H1 (cell line): ENCODE data around the gene STRA8.

ENCODE experiments used
- EP300 ChIP-seq, 2 experiments: IDR thresholded peaks; 1 replicate in 1 of 2; 2 replicates in 1 of 2; pipeline ENCODE4 v1.6.1; 2011 to 2012; ENCODE audit warnings: low read depth in 2 of 2, low read length in 2 of 2, mild to moderate bottlenecking in 2 of 2, borderline replicate concordance in 1 of 2, inconsistent platforms in 1 of 2, moderate library complexity in 1 of 2
- JUN ChIP-seq: IDR thresholded peaks from 2 replicates; pipeline ENCODE4 v1.6.1; 2011; ENCODE audit warnings: low read depth, mild to moderate bottlenecking, improper control_type of control experiment, low read length
- MAX ChIP-seq: IDR thresholded peaks from 2 replicates; pipeline ENCODE4 v1.6.1; 2012; ENCODE audit warnings: inconsistent platforms
- POLR2A ChIP-seq, 2 experiments: IDR thresholded peaks; 1 replicate in 1 of 2; 2 replicates in 1 of 2; pipeline ENCODE4 v1.6.1; 2011; ENCODE audit warnings: low read depth in 2 of 2, low read length in 2 of 2, mild to moderate bottlenecking in 2 of 2; ENCODE audit errors: control extremely low read depth in 1 of 2
- RAD21 ChIP-seq, 2 experiments: IDR thresholded peaks in 1 of 2; conservative IDR thresholded peaks in 1 of 2; 2 replicates each; pipeline ENCODE4 v1.6.1; 2011; ENCODE audit warnings: low read depth in 2 of 2, low read length in 2 of 2, improper control_type of control experiment in 1 of 2, inconsistent platforms in 1 of 2, mild to moderate bottlenecking in 1 of 2, moderate library complexity in 1 of 2
- TAF1 ChIP-seq: IDR thresholded peaks from 2 replicates; pipeline ENCODE4 v1.6.1; 2011; ENCODE audit warnings: mild to moderate bottlenecking, low read depth, low read length
- TCF12 ChIP-seq: IDR thresholded peaks from 2 replicates; pipeline ENCODE4 v1.6.1; 2011; ENCODE audit warnings: low read depth, mild to moderate bottlenecking, low read length
- ZNF274 ChIP-seq: IDR thresholded peaks from 2 replicates; pipeline ENCODE4 v1.7.0; 2012; ENCODE audit warnings: low read length, borderline replicate concordance; ENCODE audit errors: extremely low read depth
- TF ChIP-seq, protein P1 (sequence below), 3 experiments: IDR thresholded peaks; 1 replicate in 2 of 3; 2 replicates in 1 of 3; pipeline versions ENCODE4 v1.5.1 to v1.6.1; 2011; ENCODE audit warnings: low read length in 3 of 3, mild to moderate bottlenecking in 3 of 3, inconsistent platforms in 2 of 3, low read depth in 1 of 3, moderate library complexity in 1 of 3; ENCODE audit not compliant: insufficient read depth in 1 of 3; ENCODE audit errors: control extremely low read depth in 1 of 3

- no peak for TF ChIP-seq POLR2A (IDR thresholded peaks at IDR 0.05; ENCODE audit: control extremely low read depth in 1 of 2, low read depth in 2 of 2, low read length in 2 of 2)
- TF ChIP-seq TAF1, result no peak
- no peak for TF ChIP-seq RAD21 (IDR thresholded peaks at IDR 0.05 in 1 of 2, conservative IDR thresholded peaks at IDR 0.05 in 1 of 2; ENCODE audit: low read depth in 2 of 2, low read length in 2 of 2)
- no peak for TF ChIP-seq MAX
- no peak for TF ChIP-seq JUN
- TF ChIP-seq ZNF274, result no peak
- TF ChIP-seq EP300 (IDR thresholded peaks at IDR 0.05; ENCODE audit: borderline replicate concordance in 1 of 2, low read depth in 2 of 2, low read length in 2 of 2), result no peak
- no peak for TF ChIP-seq TCF12
- TF ChIP-seq, protein P1, sequence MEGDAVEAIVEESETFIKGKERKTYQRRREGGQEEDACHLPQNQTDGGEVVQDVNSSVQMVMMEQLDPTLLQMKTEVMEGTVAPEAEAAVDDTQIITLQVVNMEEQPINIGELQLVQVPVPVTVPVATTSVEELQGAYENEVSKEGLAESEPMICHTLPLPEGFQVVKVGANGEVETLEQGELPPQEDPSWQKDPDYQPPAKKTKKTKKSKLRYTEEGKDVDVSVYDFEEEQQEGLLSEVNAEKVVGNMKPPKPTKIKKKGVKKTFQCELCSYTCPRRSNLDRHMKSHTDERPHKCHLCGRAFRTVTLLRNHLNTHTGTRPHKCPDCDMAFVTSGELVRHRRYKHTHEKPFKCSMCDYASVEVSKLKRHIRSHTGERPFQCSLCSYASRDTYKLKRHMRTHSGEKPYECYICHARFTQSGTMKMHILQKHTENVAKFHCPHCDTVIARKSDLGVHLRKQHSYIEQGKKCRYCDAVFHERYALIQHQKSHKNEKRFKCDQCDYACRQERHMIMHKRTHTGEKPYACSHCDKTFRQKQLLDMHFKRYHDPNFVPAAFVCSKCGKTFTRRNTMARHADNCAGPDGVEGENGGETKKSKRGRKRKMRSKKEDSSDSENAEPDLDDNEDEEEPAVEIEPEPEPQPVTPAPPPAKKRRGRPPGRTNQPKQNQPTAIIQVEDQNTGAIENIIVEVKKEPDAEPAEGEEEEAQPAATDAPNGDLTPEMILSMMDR (IDR thresholded peaks at IDR 0.05; ENCODE audit: control extremely low read depth in 1 of 3, insufficient read depth in 1 of 3, low read depth in 1 of 3, low read length in 3 of 3), result no peak
These were observed 24.3 kb upstream of the STRA8 start for GRCh38 chr7:135209225-135209834.
